ENCODE data around the gene NLGN1. TPM values are rescaled to one million over a fixed set of nuclear protein-coding genes. Genes with fewer than 3 reads are reported as not detected.

NLGN1 gene
- total RNA-seq, 1 experiment from 2014 or later, result 5.2 TPM

GRCh38 chr3:173838644-173839043 is 441.1 kb downstream of the NLGN1 start:
- Histone ChIP-seq H2BK5ac (ENCODE audit: insufficient read length, low read length) (no peak overlapping the region), H3K4me2 (ENCODE audit: insufficient read depth, insufficient read length, low read length) (no peak overlapping the region), H3K14ac (ENCODE audit: insufficient read depth, low read length) (no peak overlapping the region), H2BK20ac (ENCODE audit: low read depth, low read length, poor library complexity, severe bottlenecking) (no peak overlapping the region), H3K4me1 (ENCODE audit: insufficient read depth, low read length) (no peaks in the 10 kb centered on the region), H3K79me2 (ENCODE audit: insufficient read depth, low read length) (no peaks in the 10 kb centered on the region), H3K56ac (ENCODE audit: insufficient read length, low read depth, low read length) (no peak overlapping the region), H3T11ph (ENCODE audit: low read length) (no peak overlapping the region), H3K18ac (ENCODE audit: insufficient read length, low read depth, low read length) (no peak overlapping the region), H2AK5ac (ENCODE audit: insufficient read length, low read length) (no peak overlapping the region), H2BK120ac (ENCODE audit: low read depth, low read length, poor library complexity, severe bottlenecking) (no peak overlapping the region), H4K91ac (ENCODE audit: insufficient read length, low read depth, low read length) (no peak overlapping the region), H3K9ac (ENCODE audit: extremely low read depth, insufficient read length, low read length) (no peak overlapping the region), H2BK15ac (ENCODE audit: low read depth, low read length) (no peak overlapping the region), H3K4ac (ENCODE audit: low read depth, low read length) (no peak overlapping the region), H2AFZ (ENCODE audit: low read length) (no peak overlapping the region), H3K9me3 (ENCODE audit: control insufficient read depth, low read depth, low read length) (no peaks in the 10 kb centered on the region), H3K23ac (ENCODE audit: insufficient read length, low read depth, low read length) (no peak overlapping the region), H3K27ac (ENCODE audit: insufficient read length, low read depth, low read length) (no peak overlapping the region), H3K79me1 (ENCODE audit: insufficient read depth, low read depth, low read length, poor library complexity, severe bottlenecking) (no peaks in the 10 kb centered on the region), H3K23me2 (ENCODE audit: insufficient read length, low read depth, low read length, poor library complexity, severe bottlenecking) (no peaks in the 10 kb centered on the region), H4K20me1 (ENCODE audit: control insufficient read depth, insufficient read depth, insufficient read length) (no peaks in the 10 kb centered on the region), H4K5ac (ENCODE audit: insufficient read length, low read depth, low read length) (no peak overlapping the region), H2BK12ac (ENCODE audit: insufficient read length, low read depth, low read length) (no peak overlapping the region), H3K27me3 (ENCODE audit: insufficient read depth, low read length) (no peaks in the 10 kb centered on the region), H4K8ac (replicated peaks; ENCODE audit: insufficient read length, low read depth, low read length) (no peak overlapping the region)
- no CpG with 5 or more reads among the region's 4 CpGs for WGBS (ENCODE audit: extremely low coverage, insufficient read length, low lambda C conversion rate)
- Mint-ChIP-seq H3K36me3 (ENCODE audit: insufficient read depth in 1 of 3, low read depth in 3 of 3) (peaks cover 15 to 24% (median 23%) of the 10 kb centered on the region in 3 experiments), H3K4me1 (peaks cover 12 to 16% of the 10 kb centered on the region in 2 experiments), H3K27ac (no peak overlapping the region), H3K27me3 (ENCODE audit: low read depth) (no peaks in the 10 kb centered on the region), H3K9me3 (peaks cover 13 to 19% of the 10 kb centered on the region in 2 experiments), H3K4me3 (no peak overlapping the region)
- DNase-seq, result no peak
- no peak for TF ChIP-seq CTCF (conservative IDR thresholded peaks at IDR 0.05)

Data from H9 (cell line).